Measurements from ENCODE around the gene CCDC186. TPM values are rescaled to one million over a fixed set of nuclear protein-coding genes. Genes with fewer than 3 reads are reported as not detected.
"Not testable (repeated sequence)": the region's sequence is repeated elsewhere in the genome, so short reads cannot be mapped to it uniquely, and the experiment has no call there.

CCDC186 gene
- total and polyA plus RNA-seq, 11 donors = 4.7 to 26.0 (median 18.8) TPM

GRCh38 chr10:114157912-114158311 is 16.1 kb downstream of the CCDC186 start:
- TF ChIP-seq CTCF (IDR thresholded peaks at IDR 0.05) (no peak), POLR2A (IDR thresholded peaks at IDR 0.05) (no peak)
- intact Hi-C loops (cut with DNase I) = no loop called here
- Histone ChIP-seq H3K36me3 (peaks cover 0 to 61% (median 41%) of the 10 kb centered on the region in 9 donors), H3K27ac (no peak overlapping the region), H3K4me1 (peaks cover 0 to 29% (median 5%) of the 10 kb centered on the region in 12 donors), H3K27me3 (no peaks in the 10 kb centered on the region), H3K4me3 (no peak overlapping the region), H3K9me3 (peaks cover 0 to 8% (median 0%) of the 10 kb centered on the region in 12 donors)
- 72 to 82% (median 72%) methylated on average over 2 of the region's 2 CpGs for WGBS, 4 donors
- ATAC-seq = no peak
- DNase-seq = no peak

- H3K27me3 ChIP-seq = no peaks in the 10 kb centered on the region
- no peak overlapping the region for H3K27ac ChIP-seq
- H3K4me1 ChIP-seq = no peaks in the 10 kb centered on the region
- DNase-seq (no peak), ATAC-seq (no peak)
- no peak overlapping the region for H3K4me3 ChIP-seq
- no peak for TF ChIP-seq POLR2A (IDR thresholded peaks at IDR 0.05)
- no peak for TF ChIP-seq CTCF (IDR thresholded peaks at IDR 0.05)
- H3K36me3 ChIP-seq = peaks cover 0 to 85% (median 62%) of the 10 kb centered on the region in 9 donors
- 93 to 97% (median 95%) methylated on average over 1 of the region's 1 CpG for WGBS, 4 donors
- peaks cover 0 to 8% (median 0%) of the 10 kb centered on the region in 12 donors for H3K9me3 ChIP-seq
- intact Hi-C loops (cut with DNase I) = no loop called here
Measured at GRCh38 chr10:114151892-114152291, 22.1 kb downstream of the CCDC186 start.

- no peak overlapping the region for H3K4me3 ChIP-seq
- 95 to 100% (median 96%) methylated on average over 2 of the region's 2 CpGs for WGBS, 4 donors
- no peak for ATAC-seq
Measured at GRCh38 chr10:114151486-114151885, 22.5 kb downstream of the CCDC186 start.

GRCh38 chr10:114149476-114149875 is 24.5 kb downstream of the CCDC186 start:
- not testable (repeated sequence) for DNase-seq, H3K4me1 ChIP-seq, H3K9me3 ChIP-seq, H3K4me3 ChIP-seq, H3K27me3 ChIP-seq, H3K27ac ChIP-seq, ATAC-seq
- peaks cover 0 to 85% (median 65%) of the 10 kb centered on the region in 9 donors for H3K36me3 ChIP-seq
- WGBS, 4 donors = 67 to 78% (median 71%) methylated on average over 3 of the region's 3 CpGs
- intact Hi-C loops (cut with DNase I) = loop anchor here in 1 of 10 donors (5.0 kb wide), 1 partner anchor 117 kb away; no protein-coding TSS in a partner anchor

More at GRCh38 chr10:114151486-114151885, 22.5 kb downstream of the CCDC186 start:
- peaks cover 0 to 85% (median 62%) of the 10 kb centered on the region in 9 donors for H3K36me3 ChIP-seq
- TF ChIP-seq POLR2A (IDR thresholded peaks at IDR 0.05) (no peak), CTCF (IDR thresholded peaks at IDR 0.05) (no peak)
- no peaks in the 10 kb centered on the region for H3K27me3 ChIP-seq
- peaks cover 0 to 8% (median 0%) of the 10 kb centered on the region in 12 donors for H3K9me3 ChIP-seq
- no peaks in the 10 kb centered on the region for H3K4me1 ChIP-seq
- DNase-seq = no peak
- intact Hi-C loops (cut with DNase I) = no loop called here
- no peak overlapping the region for H3K27ac ChIP-seq

- TF ChIP-seq CTCF (IDR thresholded peaks at IDR 0.05) = no peak
- no peak for TF ChIP-seq POLR2A (IDR thresholded peaks at IDR 0.05)
- DNase-seq = no peak
- no peak for ATAC-seq
- H3K27me3 ChIP-seq = no peaks in the 10 kb centered on the region
- 89 to 97% (median 93%) methylated on average over 1 of the region's 1 CpG for WGBS, 4 donors
- peaks cover 0 to 3% (median 0%) of the 10 kb centered on the region in 12 donors for H3K4me1 ChIP-seq
- no peak overlapping the region for H3K27ac ChIP-seq
- H3K9me3 ChIP-seq = no peaks in the 10 kb centered on the region
- no peak overlapping the region for H3K4me3 ChIP-seq
- intact Hi-C loops (cut with DNase I) = no loop called here
- peaks cover 0 to 91% (median 72%) of the 10 kb centered on the region in 9 donors for H3K36me3 ChIP-seq
Measured at GRCh38 chr10:114143160-114143559, 30.8 kb downstream of the CCDC186 start.
